HepG2 (cell line): Measurements from ENCODE around the gene MTHFS. TPM values are rescaled to one million over a fixed set of nuclear protein-coding genes. Genes with fewer than 3 reads are reported as not detected.

ENCODE experiments used
- ATAC-seq: fragments of 200-7000 bp; cut with Tn5 transposase; 3 replicates; pipeline ENCODE4 v1.9.1; 2020; ENCODE audit warnings: mild to moderate bottlenecking, moderate library complexity
- BruUV-seq: library from RNA; stranded (reverse); fragments of 400-500 nt; replicated peaks from 2 replicates; lab custom pipeline; 2021; lab: Mats Ljungman, UMichigan
- CTCF ChIA-PET: fragments of 300-600 bp; formaldehyde crosslinking; extraction: SDS; loops from one replicate; lab custom pipeline; 2021; ENCODE audit warnings: low total read pairs, inconsistent platforms, low intra/inter-chr PET ratio; lab: Yijun Ruan, JAX
- POLR2A ChIA-PET: fragments of 350-600 bp; sonication (Branson Sonifier 250); formaldehyde crosslinking; loops from one replicate; lab custom pipeline; 2020; ENCODE audit warnings: antibody characterized with exemption, inconsistent platforms; lab: Yijun Ruan, JAX
- DNase-seq: peaks from one replicate; pipeline ENCODE4 v3.0.0-alpha.2; 2015; ENCODE audit warnings: low spot score
- FAIRE-seq: peaks from 3 replicates; lab custom pipeline; 2011; peaks lifted over from hg19 to GRCh38; lab: Jason Lieb, UNC
- H2AFZ ChIP-seq: one replicate; pipeline ENCODE4 v1.6.1; 2011; ENCODE audit warnings: low read length, inconsistent platforms
- H3K27ac ChIP-seq: fragments of 300-600 bp; 3 replicates; pipeline ENCODE4 v1.8.0; 2011; ENCODE audit warnings: mixed run types, mild to moderate bottlenecking, mixed read lengths, low read length, inconsistent platforms; ENCODE audit not compliant: insufficient read depth; ENCODE audit errors: extremely low read length
- H3K27me3 ChIP-seq, 2 experiments: fragments of 200-600 bp in 1 of 2; 2 replicates in 1 of 2; 3 replicates in 1 of 2; pipeline versions ENCODE4 v1.6.0 to v1.8.0; 2011; ENCODE audit warnings: low read length in 2 of 2, mild to moderate bottlenecking in 2 of 2, moderate library complexity in 2 of 2, inconsistent platforms in 1 of 2; ENCODE audit not compliant: insufficient read depth in 2 of 2, control insufficient read depth in 1 of 2
- H3K36me3 ChIP-seq, 2 experiments: fragments of 200-600 bp in 1 of 2; replicated peaks in 1 of 2; 2 replicates in 1 of 2; 3 replicates in 1 of 2; pipeline versions ENCODE4 v1.5.1 to v1.8.0; 2011; ENCODE audit warnings: low read length in 2 of 2, inconsistent platforms in 1 of 2; ENCODE audit not compliant: insufficient read depth in 2 of 2, control insufficient read depth in 1 of 2
- H3K4me1 ChIP-seq: 2 replicates; pipeline ENCODE4 v1.5.1; 2012; ENCODE audit warnings: low read length, inconsistent platforms; ENCODE audit not compliant: insufficient read depth
- H3K4me2 ChIP-seq: 2 replicates; pipeline ENCODE4 v1.6.0; 2011; ENCODE audit warnings: low read depth, low read length, inconsistent platforms
- H3K4me3 ChIP-seq, 3 experiments: fragments of 200-600 bp in 1 of 3; sonication (generic), shearing (Covaris generic) in 1 of 3; replicated peaks in 1 of 3; 2 replicates each; pipeline ENCODE4 v1.5.1; 2011 to 2016; ENCODE audit warnings: low read length in 3 of 3, inconsistent platforms in 2 of 3, low read depth in 2 of 3, mild to moderate bottlenecking in 2 of 3, control low read depth in 1 of 3, mixed read lengths in 1 of 3; ENCODE audit not compliant: insufficient read depth in 1 of 3
- H3K79me2 ChIP-seq: one replicate; pipeline ENCODE4 v1.6.1; 2011; ENCODE audit warnings: low read length, inconsistent platforms; ENCODE audit not compliant: insufficient read depth
- H3K9ac ChIP-seq: 2 replicates; pipeline ENCODE4 v1.6.0; 2011; ENCODE audit warnings: mild to moderate bottlenecking, low read depth, low read length, inconsistent platforms; ENCODE audit not compliant: insufficient read depth
- H3K9me3 ChIP-seq: 2 replicates; pipeline ENCODE4 v1.5.1; 2012; ENCODE audit warnings: mild to moderate bottlenecking, low read length
- H4K20me1 ChIP-seq: 2 replicates; pipeline ENCODE4 v1.6.0; 2011; ENCODE audit warnings: inconsistent platforms, mild to moderate bottlenecking, low read length, moderate library complexity; ENCODE audit not compliant: insufficient read depth
- ARNTL ChIP-seq: sonication (generic); formaldehyde crosslinking; IDR thresholded peaks from 2 replicates; pipeline ENCODE4 v1.4.0; 2020; ENCODE audit warnings: mild to moderate bottlenecking, missing genetic modification reagents
- CENPT ChIP-seq: sonication (generic); formaldehyde crosslinking; IDR thresholded peaks from 2 replicates; pipeline ENCODE4 v1.8.0; 2022; ENCODE audit warnings: low read depth, mild to moderate bottlenecking, moderate library complexity, missing genetic modification reagents
- IKZF1 ChIP-seq: fragments of 450-650 bp; IDR thresholded peaks from 2 replicates; pipeline ENCODE4 v1.7.1; 2016
- KDM2A ChIP-seq: sonication (generic); formaldehyde crosslinking; IDR thresholded peaks from 2 replicates; pipeline ENCODE4 v1.4.0; 2020; ENCODE audit warnings: low read depth, missing genetic modification reagents, borderline replicate concordance
- NR2F1 ChIP-seq, 2 experiments: fragments of 450-650 bp in 1 of 2; formaldehyde crosslinking in 1 of 2; IDR thresholded peaks; 2 replicates each; pipeline versions ENCODE4 v1.5.0 to v1.6.1; 2016 to 2020; ENCODE audit warnings: mild to moderate bottlenecking in 1 of 2, missing compliant biosample characterization in 1 of 2, missing genetic modification reagents in 1 of 2, moderate library complexity in 1 of 2
- STAT5B ChIP-seq: sonication (generic); formaldehyde crosslinking; IDR thresholded peaks from 2 replicates; pipeline ENCODE4 v1.4.0; 2020; ENCODE audit warnings: missing genetic modification reagents
- ZBTB34 ChIP-seq: sonication (generic); formaldehyde crosslinking; IDR thresholded peaks from 2 replicates; pipeline ENCODE4 v1.8.0; 2022; ENCODE audit warnings: mild to moderate bottlenecking, missing genetic modification reagents
- ZBTB4 ChIP-seq: sonication (generic); formaldehyde crosslinking; IDR thresholded peaks from 2 replicates; pipeline ENCODE4 v1.4.0; 2020; ENCODE audit warnings: missing genetic modification reagents, mild to moderate bottlenecking, borderline replicate concordance
- ZFP82 ChIP-seq: sonication (generic); formaldehyde crosslinking; IDR thresholded peaks from 2 replicates; pipeline ENCODE4 v1.5.1; 2020; ENCODE audit warnings: mild to moderate bottlenecking, missing genetic modification reagents, borderline replicate concordance
- ZNF281 ChIP-seq: sonication (generic); formaldehyde crosslinking; IDR thresholded peaks from 2 replicates; pipeline ENCODE4 v1.4.0; 2020; ENCODE audit warnings: missing genetic modification reagents, borderline replicate concordance
- ZNF329 ChIP-seq: sonication (generic); formaldehyde crosslinking; IDR thresholded peaks from 2 replicates; pipeline ENCODE4 v1.9.0; 2021; ENCODE audit warnings: low read depth, mild to moderate bottlenecking, missing genetic modification reagents
- ZNF343 ChIP-seq: sonication (generic); formaldehyde crosslinking; IDR thresholded peaks from 2 replicates; pipeline ENCODE4 v1.4.0; 2020; ENCODE audit warnings: mild to moderate bottlenecking, missing genetic modification reagents
- WGBS: methylation state at CpG from one replicate; pipeline ENCODE4 v1.1.6; 2017; ENCODE audit warnings: low lambda C conversion rate; 5-methylcytosine and 5-hydroxymethylcytosine counted together
- in situ Hi-C: cut with HindIII; loops from 2 replicates; pipeline ENCODE4 v1.10.0; 2017; ENCODE audit warnings: low pct_unique_long_range_greater_than_20kb; ENCODE audit not compliant: extremely low pct_ligation_motif_present
- intact Hi-C: fragments of 100-400 bp; cut with micrococcal nuclease; formaldehyde crosslinking; loops from one replicate; pipeline ENCODE4 v1.10.0; 2022; ENCODE audit not compliant: unreplicated experiment
- polyA plus RNA-seq, 8 experiments: library from polyadenylated mRNA; depleted of rRNA in 3 of 8; stranded (reverse) in 7 of 8; unstranded in 1 of 8; fragments of >200 nt; fragmentation: Illumina TruSeq in 4 of 8; extraction: Trizol in 4 of 8; gene quantifications; 2 replicates each; pipeline versions ENCODE4 v1.2.1 to v1.2.3, GENCODE V29; 2011 to 2016; ENCODE audit warnings: low read depth in 4 of 8, missing spikeins in 1 of 8, mixed read lengths in 1 of 8; ENCODE audit not compliant: insufficient read depth in 1 of 8
- total RNA-seq, 5 experiments: library from RNA; depleted of rRNA; stranded (reverse); fragments of >200 nt; fragmentation: Illumina TruSeq; extraction: Trizol; gene quantifications; 2 replicates each; pipeline ENCODE4 v1.2.3, GENCODE V29; 2016; ENCODE audit warnings: low read depth in 1 of 5
- TF ChIP-seq, protein P1 (sequence below): sonication (generic); formaldehyde crosslinking; IDR thresholded peaks from 2 replicates; pipeline ENCODE4 v1.8.1; 2023; ENCODE audit warnings: mild to moderate bottlenecking, moderate library complexity, missing genetic modification reagents

The MTHFS gene
- total and polyA plus RNA-seq, 2 of the 13 experiments (the other 11 are each of a cell fraction or from before 2014, with no cell fraction given): 37.0 to 49.7 TPM

- TF ChIP-seq ZNF281 (CRISPR knock-in tag) (peak; percentile 85), ZNF343 (CRISPR knock-in tag) (no peak), ZFP82 (CRISPR knock-in tag) (no peak)
Measured at GRCh38 chr15:79918278-79918677, 21.5 kb upstream of the MTHFS start (continued).

- in situ Hi-C loops: no loop called here
- Histone ChIP-seq H3K27ac (no peak overlapping the region), H3K36me3 (peaks cover 2 to 4% of the 10 kb centered on the region in 2 experiments; a peak in 3 of 5 replicates), H3K79me2 (peaks cover 12% of the 10 kb centered on the region), H4K20me1 (no peaks in the 10 kb centered on the region), H2AFZ (no peak overlapping the region), H3K4me3 (no peak overlapping the region), H3K9ac (no peak overlapping the region), H3K9me3 (peaks cover 42% of the 10 kb centered on the region), H3K27me3 (no peaks in the 10 kb centered on the region), H3K4me2 (no peak overlapping the region), H3K4me1 (peaks cover 10% of the 10 kb centered on the region)
- intact Hi-C loops: no loop called here
- 58% methylated on average over 3 of the region's 3 CpGs for WGBS
- no peak for FAIRE-seq
- POLR2A ChIA-PET: no interaction called here
- no TSS peak for BruUV-seq
- no peak for DNase-seq
- no peak for ATAC-seq
- CTCF ChIA-PET: no interaction called here
- TF ChIP-seq STAT5B (CRISPR knock-in tag) (no peak), KDM2A (CRISPR knock-in tag) (no peak), ZNF329 (CRISPR knock-in tag) (no peak), IKZF1 (no peak), ZBTB34 (CRISPR knock-in tag) (no peak), NR2F1 (CRISPR knock-in tag; IDR thresholded peaks at IDR 0.05) (no peak), ARNTL (CRISPR knock-in tag) (no peak), CENPT (CRISPR knock-in tag) (no peak), ZBTB4 (CRISPR knock-in tag) (no peak)
- TF ChIP-seq, protein P1, sequence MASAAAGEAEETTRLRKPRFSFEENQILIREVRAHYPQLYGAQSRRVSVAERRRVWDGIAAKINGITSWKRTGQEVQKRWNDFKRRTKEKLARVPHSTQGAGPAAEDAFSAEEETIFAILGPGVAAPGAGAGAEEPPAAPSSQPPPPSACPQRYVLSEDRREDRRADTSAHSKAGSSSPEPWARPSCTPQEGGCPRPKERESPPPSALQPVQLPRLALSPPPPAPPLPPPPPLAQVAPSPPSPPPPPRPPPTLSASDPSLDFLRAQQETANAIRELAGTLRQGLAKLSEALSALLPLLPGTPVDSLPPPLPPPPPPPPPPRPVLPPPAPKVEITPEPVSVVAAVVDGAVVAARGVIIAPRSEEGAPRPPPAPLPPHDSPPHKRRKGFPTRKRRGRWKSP (CRISPR knock-in tag): no peak
Measured at GRCh38 chr15:79916502-79917132, 19.8 kb upstream of the MTHFS start.
